ENCODE results near the gene CACUL1. TPM values are rescaled to one million over a fixed set of nuclear protein-coding genes. Genes with fewer than 3 reads are reported as not detected.
"Not testable (repeated sequence)": the region's sequence is repeated elsewhere in the genome, so short reads cannot be mapped to it uniquely, and the experiment has no call there.

CACUL1 gene
- 10 to 100 TPM; 31.2 to 33.5 (median 31.8) TPM for total RNA-seq

- DNase-seq (peak; percentile 99), ATAC-seq (peak; percentile 97)
- H3K4me1 Mint-ChIP-seq (ENCODE audit: low read depth) = peaks cover 31% of the 10 kb centered on the region
- H3K36me3 Mint-ChIP-seq (ENCODE audit: insufficient read depth) = no peaks in the 10 kb centered on the region
- H3K9me3 Mint-ChIP-seq = no peaks in the 10 kb centered on the region
- H3K4me3 Mint-ChIP-seq = peak within 1 kb of the TSS; percentile 93
- no peaks in the 10 kb centered on the region for H3K27me3 Mint-ChIP-seq (ENCODE audit: low read depth)
Observed at GRCh38 chr10:118754556-118755423, at the start of gene CACUL1. Gene CACUL1 (minus strand): TSS chr10:118754970. CDS start chr10:118754762, 208 bp downstream.

- H3K36me3 Mint-ChIP-seq (ENCODE audit: insufficient read depth) = no peaks in the 10 kb centered on the region
Observed at GRCh38 chr10:118804262-118804773, 49.5 kb upstream of the CACUL1 start.

GRCh38 chr10:118802126-118802793, 47.5 kb upstream of the CACUL1 start:
- Mint-ChIP-seq H3K4me1 (ENCODE audit: low read depth) (no peaks in the 10 kb centered on the region), H3K4me3 (no peak overlapping the region)
- no peak for DNase-seq

More at GRCh38 chr10:118804262-118804773, 49.5 kb upstream of the CACUL1 start:
- peaks cover 10% of the 10 kb centered on the region for H3K27me3 Mint-ChIP-seq (ENCODE audit: low read depth)
- H3K4me1 Mint-ChIP-seq (ENCODE audit: low read depth) = no peaks in the 10 kb centered on the region
- no peak for ATAC-seq
- DNase-seq = no peak
- no peak overlapping the region for H3K4me3 Mint-ChIP-seq
- H3K9me3 Mint-ChIP-seq = no peaks in the 10 kb centered on the region

GRCh38 chr10:118800920-118801319, 46.1 kb upstream of the CACUL1 start:
- Mint-ChIP-seq H3K36me3 (ENCODE audit: insufficient read depth) (no peaks in the 10 kb centered on the region), H3K27me3 (ENCODE audit: low read depth) (peaks cover 13% of the 10 kb centered on the region), H3K4me1 (ENCODE audit: low read depth) (no peaks in the 10 kb centered on the region), H3K4me3 (no peak overlapping the region), H3K9me3 (no peaks in the 10 kb centered on the region)
- ATAC-seq = no peak
- DNase-seq = no peak

More at GRCh38 chr10:118802126-118802793, 47.5 kb upstream of the CACUL1 start:
- Mint-ChIP-seq H3K36me3 (ENCODE audit: insufficient read depth) (no peaks in the 10 kb centered on the region), H3K27me3 (ENCODE audit: low read depth) (peaks cover 10% of the 10 kb centered on the region), H3K9me3 (no peaks in the 10 kb centered on the region)
- no peak for ATAC-seq

GRCh38 chr10:118799777-118800176, 45.0 kb upstream of the CACUL1 start:
- Mint-ChIP-seq H3K9me3 (no peaks in the 10 kb centered on the region), H3K4me1 (ENCODE audit: low read depth) (no peaks in the 10 kb centered on the region), H3K27me3 (ENCODE audit: low read depth) (peaks cover 14% of the 10 kb centered on the region), H3K36me3 (ENCODE audit: insufficient read depth) (no peaks in the 10 kb centered on the region), H3K4me3 (no peak overlapping the region)
- no peak for DNase-seq
- ATAC-seq = no peak

- ATAC-seq = no peak
- Mint-ChIP-seq H3K4me1 (ENCODE audit: low read depth) (no peaks in the 10 kb centered on the region), H3K9me3 (no peaks in the 10 kb centered on the region), H3K36me3 (ENCODE audit: insufficient read depth) (no peaks in the 10 kb centered on the region), H3K4me3 (no peak overlapping the region), H3K27me3 (ENCODE audit: low read depth) (peaks cover 14% of the 10 kb centered on the region)
- DNase-seq = no peak
Observed at GRCh38 chr10:118798231-118798662, 43.5 kb upstream of the CACUL1 start.

- H3K4me3 Mint-ChIP-seq; ATAC-seq; H3K36me3 Mint-ChIP-seq (ENCODE audit: insufficient read depth); DNase-seq; H3K9me3 Mint-ChIP-seq; H3K4me1 Mint-ChIP-seq (ENCODE audit: low read depth): not testable (repeated sequence)
- peaks cover 10% of the 10 kb centered on the region for H3K27me3 Mint-ChIP-seq (ENCODE audit: low read depth)
Observed at GRCh38 chr10:118794971-118795370, 40.2 kb upstream of the CACUL1 start.

- Mint-ChIP-seq H3K27me3 (ENCODE audit: low read depth) (peaks cover 6% of the 10 kb centered on the region), H3K4me3 (no peak overlapping the region), H3K36me3 (ENCODE audit: insufficient read depth) (no peaks in the 10 kb centered on the region), H3K9me3 (no peaks in the 10 kb centered on the region), H3K4me1 (ENCODE audit: low read depth) (no peaks in the 10 kb centered on the region)
- ATAC-seq (no peak), DNase-seq (no peak)
Observed at GRCh38 chr10:118793545-118793944, 38.8 kb upstream of the CACUL1 start.

- Mint-ChIP-seq H3K36me3 (ENCODE audit: insufficient read depth) (no peaks in the 10 kb centered on the region), H3K4me1 (ENCODE audit: low read depth) (no peaks in the 10 kb centered on the region), H3K4me3 (no peak overlapping the region), H3K27me3 (ENCODE audit: low read depth) (peaks cover 11% of the 10 kb centered on the region), H3K9me3 (no peaks in the 10 kb centered on the region)
- DNase-seq (no peak), ATAC-seq (no peak)
Observed at GRCh38 chr10:118792526-118792925, 37.8 kb upstream of the CACUL1 start.

GRCh38 chr10:118790058-118790457, 35.3 kb upstream of the CACUL1 start:
- ATAC-seq (no peak), DNase-seq (no peak)
- no peaks in the 10 kb centered on the region for H3K36me3 Mint-ChIP-seq (ENCODE audit: insufficient read depth)
- no peaks in the 10 kb centered on the region for H3K4me1 Mint-ChIP-seq (ENCODE audit: low read depth)
- H3K9me3 Mint-ChIP-seq = no peaks in the 10 kb centered on the region
- peaks cover 12% of the 10 kb centered on the region for H3K27me3 Mint-ChIP-seq (ENCODE audit: low read depth)
- no peak overlapping the region for H3K4me3 Mint-ChIP-seq

- no peaks in the 10 kb centered on the region for H3K36me3 Mint-ChIP-seq (ENCODE audit: insufficient read depth)
- no peaks in the 10 kb centered on the region for H3K9me3 Mint-ChIP-seq
- ATAC-seq (no peak), DNase-seq (no peak)
- H3K4me1 Mint-ChIP-seq (ENCODE audit: low read depth) = no peaks in the 10 kb centered on the region
- H3K27me3 Mint-ChIP-seq (ENCODE audit: low read depth) = peaks cover 12% of the 10 kb centered on the region
- H3K4me3 Mint-ChIP-seq = no peak overlapping the region
Observed at GRCh38 chr10:118785551-118785950, 30.8 kb upstream of the CACUL1 start.

GRCh38 chr10:118783776-118784545, 29.2 kb upstream of the CACUL1 start:
- no peak for DNase-seq
- ATAC-seq = no peak
- no peaks in the 10 kb centered on the region for H3K9me3 Mint-ChIP-seq
- no peak overlapping the region for H3K4me3 Mint-ChIP-seq
- H3K27me3 Mint-ChIP-seq (ENCODE audit: low read depth) = peaks cover 22% of the 10 kb centered on the region
- no peaks in the 10 kb centered on the region for H3K36me3 Mint-ChIP-seq (ENCODE audit: insufficient read depth)
- no peaks in the 10 kb centered on the region for H3K4me1 Mint-ChIP-seq (ENCODE audit: low read depth)

GRCh38 chr10:118782916-118783465, 28.2 kb upstream of the CACUL1 start:
- not testable (repeated sequence) for H3K36me3 Mint-ChIP-seq (ENCODE audit: insufficient read depth); ATAC-seq; H3K4me3 Mint-ChIP-seq; DNase-seq; H3K4me1 Mint-ChIP-seq (ENCODE audit: low read depth); H3K9me3 Mint-ChIP-seq
- H3K27me3 Mint-ChIP-seq (ENCODE audit: low read depth) = peaks cover 20% of the 10 kb centered on the region

- ATAC-seq (no peak), DNase-seq (no peak)
- H3K36me3 Mint-ChIP-seq (ENCODE audit: insufficient read depth) = no peaks in the 10 kb centered on the region
- no peak overlapping the region for H3K4me3 Mint-ChIP-seq
- H3K4me1 Mint-ChIP-seq (ENCODE audit: low read depth) = no peaks in the 10 kb centered on the region
- H3K9me3 Mint-ChIP-seq = peaks cover 6% of the 10 kb centered on the region
- H3K27me3 Mint-ChIP-seq (ENCODE audit: low read depth) = peaks cover 15% of the 10 kb centered on the region
Observed at GRCh38 chr10:118781541-118781940, 26.8 kb upstream of the CACUL1 start.

All from activated T-cell treated with anti-CD3 and anti-CD28 coated beads, Interleukin-2, amount 50 U/mL, for 4 hours (primary cell).